ENCODE results near the gene TMEM222.

Gene TMEM222

DNA sequence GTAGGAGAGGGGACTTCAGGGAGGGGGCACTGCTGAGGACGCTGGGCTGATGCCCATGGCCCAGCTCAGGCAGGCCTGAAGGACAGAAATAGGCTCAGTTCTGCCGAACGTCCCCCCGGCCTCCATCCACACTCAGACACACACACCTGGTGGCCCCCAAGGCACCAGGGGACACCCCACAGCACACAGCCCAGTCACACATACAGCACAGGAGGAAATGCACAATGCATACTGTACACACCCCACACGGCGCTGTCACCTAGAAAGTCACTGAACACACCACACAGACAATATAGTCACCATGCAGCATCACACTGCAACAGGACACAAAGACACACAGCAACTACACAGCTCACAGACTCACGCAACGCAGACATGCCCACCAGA, 20.4 kb downstream of the TMEM222 start:
- peak overlapping the region; percentile 91 for H3K4me3 Mint-ChIP-seq

GRCh38 chr1:27342778-27343638, 21.0 kb downstream of the TMEM222 start:
- no peaks in the 10 kb centered on the region for H3K27me3 Mint-ChIP-seq (ENCODE audit: low read depth)
- peaks cover 50% of the 10 kb centered on the region for H3K4me1 Mint-ChIP-seq (ENCODE audit: low read depth)

More for the DNA sequence above, 20.4 kb downstream of the TMEM222 start:
- H3K4me1 Mint-ChIP-seq (ENCODE audit: low read depth): peaks cover 48% of the 10 kb centered on the region
- peaks cover 15% of the 10 kb centered on the region for H3K36me3 Mint-ChIP-seq (ENCODE audit: low read depth)
- no peaks in the 10 kb centered on the region for H3K27me3 Mint-ChIP-seq (ENCODE audit: low read depth)
- no peaks in the 10 kb centered on the region for H3K9me3 Mint-ChIP-seq
- peak overlapping the region; percentile 88 for H3K27ac Mint-ChIP-seq

DNA sequence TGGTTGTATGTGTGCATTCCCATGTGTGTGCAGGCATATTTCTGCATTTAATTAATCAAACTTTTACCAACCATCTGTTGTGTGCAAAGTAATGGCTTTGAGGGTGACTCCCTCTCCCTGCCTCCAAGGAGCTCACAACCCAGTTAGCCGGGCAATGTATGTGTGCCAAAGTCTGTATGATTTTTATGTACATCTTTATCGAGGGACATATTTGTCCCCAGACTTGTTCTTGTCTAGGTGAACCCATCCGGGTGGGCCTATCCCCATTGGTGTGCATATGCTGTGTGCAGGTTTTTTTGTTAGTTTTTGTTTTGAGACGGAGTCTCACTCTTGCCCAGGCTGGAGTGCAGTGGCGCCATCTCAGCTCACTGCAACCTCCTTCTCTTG, 21.7 kb downstream of the TMEM222 start:
- H3K9me3 Mint-ChIP-seq: no peaks in the 10 kb centered on the region
- H3K4me1 Mint-ChIP-seq (ENCODE audit: low read depth): peaks cover 49% of the 10 kb centered on the region
- peak overlapping the region; percentile 91 for H3K4me3 Mint-ChIP-seq
- H3K27me3 Mint-ChIP-seq (ENCODE audit: low read depth): no peaks in the 10 kb centered on the region
- H3K36me3 Mint-ChIP-seq (ENCODE audit: low read depth): peaks cover 15% of the 10 kb centered on the region
- H3K27ac Mint-ChIP-seq: peak overlapping the region; percentile 88

More at GRCh38 chr1:27342778-27343638, 21.0 kb downstream of the TMEM222 start:
- Mint-ChIP-seq H3K27ac (peak overlapping the region; percentile 88), H3K4me3 (peak overlapping the region; percentile 91), H3K9me3 (no peaks in the 10 kb centered on the region), H3K36me3 (ENCODE audit: low read depth) (peaks cover 15% of the 10 kb centered on the region)

DNA sequence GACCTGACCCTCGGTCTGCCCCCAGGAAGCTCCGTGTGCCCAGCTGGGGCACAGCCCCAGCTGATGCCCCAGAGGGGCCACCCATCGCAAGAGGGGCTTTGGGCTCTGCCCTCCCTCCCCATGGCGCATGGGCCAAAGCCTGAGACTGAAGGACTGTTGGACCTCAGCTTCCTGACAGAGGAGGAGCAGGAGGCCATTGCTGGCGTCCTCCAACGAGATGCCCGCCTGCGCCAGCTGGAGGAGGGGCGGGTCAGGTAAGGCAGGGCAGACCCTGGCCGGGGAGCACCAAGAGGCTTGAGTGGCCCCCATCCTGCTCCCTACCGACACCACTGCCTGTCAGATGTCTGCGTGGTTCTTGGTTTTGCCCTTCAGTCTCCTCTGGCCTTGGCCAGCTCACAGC, 23.3 kb downstream of the TMEM222 start:
- no peak overlapping the region for H3K27ac Mint-ChIP-seq
- peaks cover 46% of the 10 kb centered on the region for H3K4me1 Mint-ChIP-seq (ENCODE audit: low read depth)
- H3K36me3 Mint-ChIP-seq (ENCODE audit: low read depth): peaks cover 13% of the 10 kb centered on the region
- no peaks in the 10 kb centered on the region for H3K27me3 Mint-ChIP-seq (ENCODE audit: low read depth)
- no peak overlapping the region for H3K4me3 Mint-ChIP-seq
- H3K9me3 Mint-ChIP-seq: no peaks in the 10 kb centered on the region

GRCh38 chr1:27346357-27346756, 24.4 kb downstream of the TMEM222 start:
- Mint-ChIP-seq H3K4me3 (peak overlapping the region; percentile 56), H3K9me3 (no peaks in the 10 kb centered on the region), H3K36me3 (ENCODE audit: low read depth) (peaks cover 13% of the 10 kb centered on the region), H3K27me3 (ENCODE audit: low read depth) (no peaks in the 10 kb centered on the region), H3K4me1 (ENCODE audit: low read depth) (peaks cover 39% of the 10 kb centered on the region), H3K27ac (peak overlapping the region; percentile 41)

GRCh38 chr1:27346991-27347624, 25.1 kb downstream of the TMEM222 start:
- Mint-ChIP-seq H3K36me3 (ENCODE audit: low read depth) (peaks cover 14% of the 10 kb centered on the region), H3K4me3 (no peak overlapping the region), H3K27ac (no peak overlapping the region), H3K4me1 (ENCODE audit: low read depth) (peaks cover 35% of the 10 kb centered on the region), H3K9me3 (no peaks in the 10 kb centered on the region), H3K27me3 (ENCODE audit: low read depth) (no peaks in the 10 kb centered on the region)

DNA sequence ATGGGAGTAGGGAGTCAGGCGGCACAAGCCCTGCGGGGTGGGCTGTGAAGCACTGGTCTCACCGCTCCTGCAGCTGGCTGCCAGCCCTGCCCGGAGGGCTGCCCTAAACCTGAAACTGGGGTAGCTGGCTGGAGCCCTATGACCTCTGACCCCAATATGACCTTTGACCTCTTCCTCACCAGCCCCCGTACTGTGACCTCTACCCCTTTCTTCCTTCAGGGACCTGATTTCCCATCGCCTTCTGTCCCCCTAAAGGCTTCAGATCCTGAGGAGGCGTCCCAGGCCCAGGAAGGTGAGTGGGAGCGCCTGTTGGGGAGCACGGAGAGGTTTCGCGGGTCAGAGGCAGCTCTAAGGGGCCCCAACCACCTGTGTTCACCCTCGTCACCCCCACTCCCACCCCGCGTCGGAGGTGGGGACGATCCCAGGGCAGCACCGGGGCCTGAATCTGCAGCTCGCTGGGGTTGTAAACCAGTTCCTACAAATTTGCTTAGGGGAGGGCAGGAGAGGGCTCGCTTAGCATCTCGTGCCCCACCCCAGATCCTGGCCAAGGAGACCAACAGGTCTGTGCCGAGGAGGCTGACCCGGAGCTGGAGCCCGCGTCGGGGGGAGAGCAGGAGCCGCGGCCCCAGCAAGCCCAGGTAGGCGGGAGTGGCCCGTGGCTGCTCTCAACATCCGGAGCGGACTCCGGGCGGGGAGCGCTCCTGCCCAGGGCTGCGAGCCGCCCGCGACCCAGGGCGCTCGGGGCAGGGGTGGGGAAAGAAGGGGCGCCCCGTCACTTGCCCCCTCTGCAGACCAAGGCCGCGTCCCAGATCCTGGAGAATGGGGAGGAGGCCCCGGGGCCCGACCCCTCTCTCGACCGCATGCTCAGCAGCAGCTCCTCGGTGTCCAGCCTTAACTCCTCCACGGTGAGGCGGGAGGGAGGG, 27.2 kb downstream of the TMEM222 start:
- no peaks in the 10 kb centered on the region for H3K9me3 Mint-ChIP-seq
- H3K36me3 Mint-ChIP-seq (ENCODE audit: low read depth): peaks cover 11% of the 10 kb centered on the region
- no peak overlapping the region for H3K4me3 Mint-ChIP-seq
- no peaks in the 10 kb centered on the region for H3K27me3 Mint-ChIP-seq (ENCODE audit: low read depth)
- no peak overlapping the region for H3K27ac Mint-ChIP-seq
- peaks cover 20% of the 10 kb centered on the region for H3K4me1 Mint-ChIP-seq (ENCODE audit: low read depth)

- no peak overlapping the region for H3K4me3 Mint-ChIP-seq
- peaks cover 11% of the 10 kb centered on the region for H3K36me3 Mint-ChIP-seq (ENCODE audit: low read depth)
Observed at GRCh38 chr1:27349784-27350662, 28.1 kb downstream of the TMEM222 start.

DNA sequence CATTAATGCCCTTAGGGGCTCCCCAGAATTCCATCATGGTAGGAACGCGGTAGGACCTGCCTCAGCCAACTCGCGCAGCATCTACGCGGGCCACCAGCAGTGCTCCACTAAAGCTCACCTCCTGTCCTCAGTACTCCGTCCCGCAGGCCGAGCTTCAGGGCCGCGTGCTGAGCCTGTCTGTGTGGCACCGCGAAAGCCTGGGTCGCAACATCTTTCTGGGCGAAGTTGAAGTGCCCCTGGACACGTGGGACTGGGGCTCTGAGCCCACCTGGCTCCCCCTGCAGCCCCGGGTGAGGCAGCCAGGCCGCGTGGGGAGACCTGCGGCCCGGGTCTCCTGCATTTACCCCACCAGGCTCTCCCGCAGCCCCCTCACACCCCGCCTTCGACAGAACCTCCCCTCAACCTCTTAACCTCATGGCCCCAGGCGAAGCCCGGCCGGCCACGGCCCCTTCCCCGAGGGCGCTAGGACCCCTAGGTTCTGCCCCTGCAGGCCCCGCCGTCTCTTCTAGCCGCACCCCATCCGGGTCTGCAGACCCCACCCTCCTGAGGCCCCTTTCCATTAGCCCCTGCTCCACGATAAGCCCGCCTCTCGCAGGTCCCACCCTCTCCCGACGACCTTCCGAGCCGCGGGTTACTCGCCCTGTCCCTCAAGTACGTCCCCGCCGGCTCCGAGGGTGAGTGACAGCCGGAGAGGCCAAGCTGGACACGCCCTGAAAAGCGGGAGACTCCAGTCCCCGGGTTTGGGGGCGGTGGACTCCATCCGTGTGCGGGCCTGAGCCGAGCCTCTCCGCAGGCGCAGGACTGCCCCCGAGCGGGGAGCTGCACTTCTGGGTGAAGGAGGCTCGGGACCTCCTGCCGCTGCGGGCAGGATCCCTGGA, 28.9 kb downstream of the TMEM222 start:
- H3K27ac Mint-ChIP-seq: no peak overlapping the region
- H3K4me1 Mint-ChIP-seq (ENCODE audit: low read depth): peaks cover 22% of the 10 kb centered on the region
- peaks cover 10% of the 10 kb centered on the region for H3K36me3 Mint-ChIP-seq (ENCODE audit: low read depth)
- no peak overlapping the region for H3K4me3 Mint-ChIP-seq
- no peaks in the 10 kb centered on the region for H3K9me3 Mint-ChIP-seq
- H3K27me3 Mint-ChIP-seq (ENCODE audit: low read depth): no peaks in the 10 kb centered on the region

More at GRCh38 chr1:27349784-27350662, 28.1 kb downstream of the TMEM222 start:
- Mint-ChIP-seq H3K9me3 (no peaks in the 10 kb centered on the region), H3K27me3 (ENCODE audit: low read depth) (no peaks in the 10 kb centered on the region), H3K4me1 (ENCODE audit: low read depth) (peaks cover 16% of the 10 kb centered on the region), H3K27ac (no peak overlapping the region)

DNA sequence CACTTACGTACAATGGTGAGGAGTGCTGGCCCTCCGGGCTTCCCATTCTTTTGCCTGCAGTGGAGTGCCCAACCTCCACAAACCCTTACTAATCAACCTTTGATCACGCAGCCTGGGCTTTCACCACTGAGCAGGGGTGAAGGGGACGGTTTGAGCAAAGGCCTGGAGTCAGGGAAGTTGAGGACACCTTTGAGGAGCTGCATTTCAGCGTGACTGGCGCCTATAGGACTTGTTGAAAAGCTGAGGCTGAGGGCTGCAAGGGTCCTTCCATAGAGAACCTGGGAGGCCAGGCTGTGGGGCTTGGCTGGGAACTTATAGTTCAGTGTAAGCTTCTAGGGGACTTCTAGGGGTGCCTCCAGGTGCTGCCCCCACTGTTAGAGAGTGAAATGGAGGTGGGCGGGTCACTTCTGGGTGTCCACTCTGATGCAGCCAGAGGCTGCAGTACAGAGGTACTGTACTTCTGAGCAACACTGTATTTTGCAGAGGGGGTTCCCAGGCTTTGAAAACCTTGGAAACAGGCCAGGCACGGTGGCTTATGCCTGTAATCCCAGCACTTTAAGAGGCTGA, 29.7 kb downstream of the TMEM222 start:
- Mint-ChIP-seq H3K27me3 (ENCODE audit: low read depth) (no peaks in the 10 kb centered on the region), H3K4me3 (no peak overlapping the region), H3K4me1 (ENCODE audit: low read depth) (peaks cover 18% of the 10 kb centered on the region), H3K27ac (no peak overlapping the region), H3K36me3 (ENCODE audit: low read depth) (peaks cover 5% of the 10 kb centered on the region), H3K9me3 (no peaks in the 10 kb centered on the region)

GRCh38 chr1:27353166-27353565, 31.2 kb downstream of the TMEM222 start:
- Mint-ChIP-seq H3K27ac (no peak overlapping the region), H3K36me3 (ENCODE audit: low read depth) (peaks cover 1% of the 10 kb centered on the region), H3K9me3 (no peaks in the 10 kb centered on the region), H3K4me1 (ENCODE audit: low read depth) (peaks cover 15% of the 10 kb centered on the region), H3K27me3 (ENCODE audit: low read depth) (no peaks in the 10 kb centered on the region), H3K4me3 (no peak overlapping the region)

DNA sequence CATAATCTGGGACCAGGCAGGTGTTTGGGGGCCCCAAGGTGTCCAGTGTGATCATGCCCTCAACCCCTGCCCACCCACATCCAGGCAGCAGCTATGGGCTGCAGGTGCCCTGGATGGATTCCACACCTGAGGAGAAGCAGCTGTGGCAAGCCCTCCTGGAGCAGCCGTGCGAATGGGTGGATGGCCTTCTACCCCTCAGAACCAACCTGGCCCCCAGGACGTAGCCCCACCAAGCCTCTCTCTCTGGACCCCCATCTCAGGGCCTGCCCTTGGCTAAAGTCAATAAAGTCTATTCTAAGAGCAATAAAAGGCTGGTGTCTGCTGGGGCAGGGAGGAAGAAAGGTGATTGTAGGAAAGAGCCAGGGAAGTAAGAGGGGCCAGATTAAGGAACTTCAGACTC, 31.7 kb downstream of the TMEM222 start:
- no peaks in the 10 kb centered on the region for H3K27me3 Mint-ChIP-seq (ENCODE audit: low read depth)
- H3K4me1 Mint-ChIP-seq (ENCODE audit: low read depth): peaks cover 15% of the 10 kb centered on the region
- H3K4me3 Mint-ChIP-seq: no peak overlapping the region
- no peak overlapping the region for H3K27ac Mint-ChIP-seq
- no peaks in the 10 kb centered on the region for H3K9me3 Mint-ChIP-seq
- peaks cover 1% of the 10 kb centered on the region for H3K36me3 Mint-ChIP-seq (ENCODE audit: low read depth)

- Mint-ChIP-seq H3K9me3 (no peaks in the 10 kb centered on the region), H3K27me3 (ENCODE audit: low read depth) (no peaks in the 10 kb centered on the region), H3K4me1 (ENCODE audit: low read depth) (peaks cover 20% of the 10 kb centered on the region), H3K36me3 (ENCODE audit: low read depth) (peaks cover 4% of the 10 kb centered on the region), H3K27ac (no peak overlapping the region), H3K4me3 (no peak overlapping the region)
Observed at GRCh38 chr1:27355683-27356082, 33.7 kb downstream of the TMEM222 start.
